Activated CD4-positive, alpha-beta T cell treated with anti-CD3 and anti-CD28 coated beads, Interleukin-2, amount 10 ng/mL, durations not matched to agents 7 days and 5 days (primary cell): ENCODE data around the gene CZIB. TPM values are rescaled to one million over a fixed set of nuclear protein-coding genes. Genes with fewer than 3 reads are reported as not detected.
"Not testable (repeated sequence)": the region's sequence is repeated elsewhere in the genome, so short reads cannot be mapped to it uniquely, and the experiment has no call there.

Experiments used
- CTCF ChIA-PET: fragments of 350-600 bp; sonication (Branson Sonifier 250); formaldehyde crosslinking; loops from one replicate; lab custom pipeline; 2021; ENCODE audit warnings: antibody characterized with exemption; lab: Charles Lee
- POLR2A ChIA-PET: fragments of 350-600 bp; sonication (Branson Sonifier 250); formaldehyde crosslinking; loops from one replicate; lab custom pipeline; 2021; ENCODE audit warnings: antibody characterized with exemption; lab: Charles Lee
- DNase-seq: peaks from one replicate; pipeline ENCODE4 v3.0.0-alpha.2; 2020
- H3K27ac Mint-ChIP-seq: one replicate; pipeline ENCODE4 v1.8.0; 2021; ENCODE audit warnings: mild to moderate bottlenecking, moderate library complexity, mixed read lengths
- H3K27me3 Mint-ChIP-seq: one replicate; pipeline ENCODE4 v1.8.0; 2021; ENCODE audit warnings: mixed read lengths
- H3K36me3 Mint-ChIP-seq: one replicate; pipeline ENCODE4 v1.8.0; 2021; ENCODE audit warnings: low read depth, mixed read lengths
- H3K4me1 Mint-ChIP-seq: one replicate; pipeline ENCODE4 v1.8.0; 2021; ENCODE audit warnings: mixed read lengths
- H3K4me3 Mint-ChIP-seq: one replicate; pipeline ENCODE4 v1.8.0; 2021; ENCODE audit warnings: mild to moderate bottlenecking, moderate library complexity, mixed read lengths
- H3K9me3 Mint-ChIP-seq: one replicate; pipeline ENCODE4 v1.8.0; 2021; ENCODE audit warnings: mixed read lengths
- total RNA-seq, 2 experiments: library from RNA; stranded (reverse); gene quantifications; one replicate each; pipeline ENCODE4 v1.2.3, GENCODE V29; 2021

CZIB gene
- total RNA-seq, 2 experiments from 2014 or later, result 51.0 to 54.0 TPM

DNA sequence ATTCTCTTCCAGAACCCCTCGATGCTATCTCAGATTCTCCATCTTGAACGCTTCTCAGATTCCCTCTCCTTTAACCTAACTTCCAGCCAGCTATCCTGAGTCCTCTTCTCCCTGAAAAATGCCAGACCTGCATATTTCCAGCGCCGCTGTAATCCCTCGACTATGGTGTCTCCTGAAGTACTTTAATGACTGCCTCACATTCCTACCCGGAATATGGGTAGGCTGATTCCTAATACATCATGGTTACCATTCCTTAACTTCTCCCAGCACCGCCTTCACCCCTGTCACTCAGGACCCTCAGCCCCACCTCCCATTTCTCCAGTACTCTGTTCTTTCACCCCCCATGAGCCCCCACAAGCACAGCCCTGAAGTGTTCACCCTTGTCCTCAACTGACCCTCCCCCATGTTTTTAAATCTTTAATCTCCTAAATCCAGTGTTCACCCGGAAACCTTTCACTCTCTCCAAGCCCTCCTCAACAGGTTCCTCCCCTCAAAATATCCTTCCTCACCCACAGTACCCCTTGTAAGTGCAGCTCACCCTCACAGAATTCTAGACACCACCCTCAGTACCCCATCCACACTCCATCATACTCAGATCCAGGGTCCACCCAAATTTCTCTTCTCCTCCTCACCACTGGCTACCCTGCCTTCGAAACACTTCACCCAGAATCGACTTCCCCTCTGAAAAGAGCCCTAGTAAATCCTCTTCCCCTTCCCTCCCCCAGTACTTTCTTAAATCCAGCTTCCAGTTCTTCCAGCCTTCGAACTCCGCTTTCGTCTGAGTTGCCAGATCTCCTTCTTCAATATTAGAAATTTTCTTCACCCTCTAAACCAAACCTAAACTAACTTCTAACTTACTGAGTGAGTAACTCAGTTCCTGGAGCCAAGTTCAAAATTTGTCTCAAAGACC is 22.9 kb downstream of the CZIB start:
- Mint-ChIP-seq H3K4me1 (peaks cover 29% of the 10 kb centered on the region), H3K36me3 (peaks cover 30% of the 10 kb centered on the region), H3K9me3 (no peaks in the 10 kb centered on the region), H3K27ac (peak overlapping the region; percentile 99), H3K4me3 (peak overlapping the region; percentile 97), H3K27me3 (no peaks in the 10 kb centered on the region)
- POLR2A ChIA-PET, result no interaction called here
- no peak for DNase-seq
- CTCF ChIA-PET, result interaction anchor here (1.1 kb wide), 1 partner anchor 9 kb away, joined by 3 read pairs; no protein-coding TSS in a partner anchor

GRCh38 chr1:53196485-53197290 is 23.7 kb downstream of the CZIB start, which contains the start of gene CPT2:
Gene CPT2, plus strand, starts transcription at chr1:53196824. Its CDS starts 120 bp downstream, at chr1:53196944.
- peaks cover 29% of the 10 kb centered on the region for H3K4me1 Mint-ChIP-seq
- ChIA-PET CTCF (interaction anchor here (1.1 kb wide), 2 partner anchors 10 to 16 kb away, joined by 3 read pairs; no protein-coding TSS in a partner anchor), POLR2A (interaction anchor here (0.6 kb wide), 2 partner anchors 217 to 848 kb away, joined by 3 read pairs; no protein-coding TSS in a partner anchor)
- peak within 1 kb of the TSS; percentile 99 for H3K27ac Mint-ChIP-seq
- no peaks in the 10 kb centered on the region for H3K9me3 Mint-ChIP-seq
- peaks cover 26% of the 10 kb centered on the region for H3K36me3 Mint-ChIP-seq
- H3K27me3 Mint-ChIP-seq, result no peaks in the 10 kb centered on the region
- peak; percentile 94 for DNase-seq
- H3K4me3 Mint-ChIP-seq, result peak within 1 kb of the TSS; percentile 97

- Mint-ChIP-seq H3K36me3 (peaks cover 20% of the 10 kb centered on the region), H3K27me3 (no peaks in the 10 kb centered on the region), H3K27ac (peak overlapping the region; percentile 91), H3K4me1 (peaks cover 29% of the 10 kb centered on the region), H3K4me3 (peak overlapping the region; percentile 97), H3K9me3 (no peaks in the 10 kb centered on the region)
- DNase-seq, result no peak
- CTCF ChIA-PET, result interaction anchor here (0.6 to 1.2 kb wide), 5 partner anchors 11 to 272 kb away, joined by 3 to 5 read pairs (median 3); no protein-coding TSS in a partner anchor
- POLR2A ChIA-PET, result interaction anchor here (0.6 kb wide), 2 partner anchors 217 to 849 kb away, joined by 3 read pairs; no protein-coding TSS in a partner anchor
These were observed 24.4 kb downstream of the CZIB start for GRCh38 chr1:53196017-53196484.

GRCh38 chr1:53195246-53196016 is 25.0 kb downstream of the CZIB start:
- POLR2A ChIA-PET, result no interaction called here

DNA sequence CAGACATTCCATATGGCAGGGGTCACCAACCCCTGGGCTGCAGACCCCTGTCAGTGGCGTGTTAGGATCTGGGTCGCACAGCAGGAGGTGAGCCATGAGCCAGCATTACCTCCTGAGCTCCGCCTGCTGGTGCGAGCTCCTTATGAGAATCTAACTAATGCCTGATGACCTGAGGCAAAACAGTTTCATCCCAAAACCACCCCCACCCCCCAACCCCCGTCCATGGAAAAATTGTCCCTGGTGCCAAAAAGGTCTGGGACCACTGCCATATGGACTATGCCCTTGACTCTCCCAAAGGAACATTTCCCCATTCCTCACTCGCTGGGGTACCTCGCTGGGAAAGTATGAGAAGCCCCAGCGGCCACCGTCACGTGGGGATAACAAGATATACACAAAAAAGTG is 30.2 kb downstream of the CZIB start:
- no peak overlapping the region for H3K27ac Mint-ChIP-seq
- peaks cover 17% of the 10 kb centered on the region for H3K27me3 Mint-ChIP-seq
- ChIA-PET CTCF (interaction anchor here (3.9 kb wide), 1 partner anchor 10 kb away, joined by 12 read pairs; no protein-coding TSS in a partner anchor), POLR2A (no interaction called here)
- no peak overlapping the region for H3K4me3 Mint-ChIP-seq
- H3K9me3 Mint-ChIP-seq, result no peaks in the 10 kb centered on the region
- DNase-seq, result no peak
- no peaks in the 10 kb centered on the region for H3K4me1 Mint-ChIP-seq
- no peaks in the 10 kb centered on the region for H3K36me3 Mint-ChIP-seq

More at GRCh38 chr1:53195246-53196016, 25.0 kb downstream of the CZIB start:
- Mint-ChIP-seq H3K4me3 (no peak overlapping the region), H3K27ac (peak overlapping the region; percentile 55), H3K36me3 (peaks cover 16% of the 10 kb centered on the region), H3K9me3 (no peaks in the 10 kb centered on the region), H3K4me1 (peaks cover 29% of the 10 kb centered on the region), H3K27me3 (no peaks in the 10 kb centered on the region)
- no peak for DNase-seq
- CTCF ChIA-PET, result interaction anchor here (0.6 to 1.2 kb wide), 7 partner anchors 12 to 1299 kb away, joined by 3 to 5 read pairs (median 3); no protein-coding TSS in a partner anchor

DNA sequence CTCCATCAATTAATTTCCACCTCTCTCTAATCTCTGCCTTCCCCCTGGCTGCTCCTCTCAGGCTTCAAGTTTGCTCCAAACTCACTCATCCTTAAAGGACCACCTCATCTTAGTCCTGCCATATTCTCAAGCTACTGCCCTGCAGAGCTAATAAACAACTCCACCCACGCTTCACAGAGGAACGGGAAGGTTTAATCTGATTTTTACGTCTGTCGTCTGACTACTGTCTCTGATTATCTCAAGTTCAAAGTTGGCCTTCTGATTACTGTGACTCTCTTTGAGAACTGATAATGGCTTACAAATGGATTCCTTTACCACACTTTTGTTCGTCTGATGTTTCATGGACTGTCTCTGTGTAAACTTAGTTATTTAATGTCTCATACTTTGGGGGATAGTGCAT is 31.4 kb downstream of the CZIB start:
- Mint-ChIP-seq H3K27ac (no peak overlapping the region), H3K27me3 (peaks cover 17% of the 10 kb centered on the region), H3K4me3 (no peak overlapping the region), H3K36me3 (no peaks in the 10 kb centered on the region), H3K4me1 (no peaks in the 10 kb centered on the region), H3K9me3 (no peaks in the 10 kb centered on the region)
- ChIA-PET CTCF (no interaction called here), POLR2A (no interaction called here)
- no peak for DNase-seq

DNA sequence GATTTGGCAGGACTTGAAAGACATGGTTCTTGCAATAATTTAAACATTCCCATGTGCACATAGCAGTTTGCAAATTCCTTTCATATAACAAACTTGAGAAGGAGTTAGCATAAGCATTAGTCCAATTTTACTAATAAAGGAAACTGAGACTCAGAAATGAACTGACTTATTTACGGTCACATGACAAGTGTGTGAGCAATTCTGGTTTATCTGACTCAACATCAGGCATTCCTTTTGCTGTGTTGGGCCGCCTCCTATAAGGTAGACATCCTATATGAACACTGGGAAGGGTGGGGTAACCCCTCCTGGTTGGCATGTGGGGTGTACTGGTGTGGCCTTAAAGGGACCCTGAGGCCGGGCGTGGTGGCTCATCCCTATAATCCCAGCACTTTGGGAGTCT is 32.3 kb downstream of the CZIB start:
- ChIA-PET POLR2A (no interaction called here), CTCF (no interaction called here)
- no peak for DNase-seq
- peaks cover 17% of the 10 kb centered on the region for H3K27me3 Mint-ChIP-seq
- no peaks in the 10 kb centered on the region for H3K4me1 Mint-ChIP-seq
- no peak overlapping the region for H3K27ac Mint-ChIP-seq
- H3K36me3 Mint-ChIP-seq, result no peaks in the 10 kb centered on the region
- H3K4me3 Mint-ChIP-seq, result no peak overlapping the region
- H3K9me3 Mint-ChIP-seq, result no peaks in the 10 kb centered on the region

DNA sequence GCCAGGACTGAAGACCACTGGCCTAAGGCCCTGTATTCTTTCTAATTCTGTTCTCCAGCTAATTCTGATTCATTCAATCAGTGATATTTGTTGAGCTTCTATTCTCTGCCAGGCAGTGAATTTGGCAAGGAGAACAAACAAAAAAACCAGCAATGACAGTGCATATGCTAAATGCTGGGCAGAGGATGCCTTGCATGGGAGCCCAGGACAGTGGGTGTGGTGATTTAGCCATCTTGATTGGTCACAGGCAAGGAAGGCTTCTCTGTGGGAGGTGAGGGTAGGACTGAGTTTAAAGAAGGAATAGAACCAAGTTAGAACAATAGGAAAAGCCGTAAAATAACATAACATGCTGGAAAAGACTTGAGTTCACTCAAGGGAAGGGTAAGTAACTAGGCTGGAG is 33.0 kb downstream of the CZIB start:
- Mint-ChIP-seq H3K27me3 (peaks cover 17% of the 10 kb centered on the region), H3K4me3 (no peak overlapping the region), H3K9me3 (no peaks in the 10 kb centered on the region), H3K4me1 (no peaks in the 10 kb centered on the region), H3K36me3 (no peaks in the 10 kb centered on the region), H3K27ac (no peak overlapping the region)
- ChIA-PET POLR2A (no interaction called here), CTCF (no interaction called here)
- DNase-seq, result no peak

DNA sequence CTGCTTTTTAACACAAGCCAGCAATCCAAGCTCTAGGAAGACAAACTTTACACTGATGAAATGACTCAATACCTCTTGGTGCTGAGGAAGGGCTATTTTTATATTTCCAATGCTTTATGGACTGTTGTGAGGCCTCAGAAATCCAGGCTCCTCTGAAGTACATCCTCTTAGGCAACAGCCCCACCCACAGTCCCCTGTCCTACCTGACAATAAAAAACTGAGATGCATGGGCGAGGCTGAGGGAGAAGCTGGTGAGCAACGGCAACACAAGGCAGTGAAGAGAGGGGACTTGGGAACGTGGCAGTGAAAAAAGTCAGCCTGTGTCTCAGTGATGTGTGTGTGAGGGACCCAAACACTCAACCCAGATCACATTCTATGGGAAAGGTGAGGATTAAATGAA is 33.9 kb downstream of the CZIB start:
- POLR2A ChIA-PET, result interaction anchor here (1.0 kb wide), 1 partner anchor 114 kb away, joined by 3 read pairs; no protein-coding TSS in a partner anchor
- H3K27me3 Mint-ChIP-seq, result peaks cover 17% of the 10 kb centered on the region
- H3K4me3 Mint-ChIP-seq, result no peak overlapping the region
- no peaks in the 10 kb centered on the region for H3K9me3 Mint-ChIP-seq
- no peak for DNase-seq
- H3K27ac Mint-ChIP-seq, result no peak overlapping the region
- H3K4me1 Mint-ChIP-seq, result no peaks in the 10 kb centered on the region
- CTCF ChIA-PET, result interaction anchor here (1.0 to 1.2 kb wide), 2 partner anchors 13 to 25 kb away, joined by 4 read pairs; no protein-coding TSS in a partner anchor
- no peaks in the 10 kb centered on the region for H3K36me3 Mint-ChIP-seq

DNA sequence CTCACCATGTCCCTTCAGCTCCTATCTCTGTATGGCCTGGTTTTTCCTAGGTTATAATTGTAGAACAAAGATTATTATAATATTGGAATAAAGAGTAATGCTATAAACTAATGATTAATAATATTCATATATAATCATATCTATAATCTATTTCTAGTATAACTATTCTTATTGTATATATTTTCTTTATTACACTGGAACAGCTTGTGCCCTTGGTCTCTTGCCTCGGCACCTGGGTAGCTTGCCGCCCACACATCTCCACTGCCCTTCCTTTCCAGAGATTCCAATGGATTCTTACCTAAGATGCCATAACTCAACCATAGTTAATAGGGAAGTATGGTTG is 34.5 kb downstream of the CZIB start:
- POLR2A ChIA-PET, result interaction anchor here (0.6 to 1.0 kb wide), 2 partner anchors 114 to 185 kb away, joined by 3 read pairs; no protein-coding TSS in a partner anchor
- not testable (repeated sequence) for H3K36me3 Mint-ChIP-seq, H3K4me3 Mint-ChIP-seq, H3K27ac Mint-ChIP-seq, H3K4me1 Mint-ChIP-seq, H3K9me3 Mint-ChIP-seq, DNase-seq
- H3K27me3 Mint-ChIP-seq, result peaks cover 17% of the 10 kb centered on the region
- CTCF ChIA-PET, result interaction anchor here (0.7 to 1.2 kb wide), 3 partner anchors 13 to 517 kb away, joined by 3 to 4 read pairs (median 4); no protein-coding TSS in a partner anchor

GRCh38 chr1:53183095-53183990 is 37.1 kb downstream of the CZIB start:
- Mint-ChIP-seq H3K27ac (no peak overlapping the region), H3K27me3 (peaks cover 13% of the 10 kb centered on the region), H3K36me3 (no peaks in the 10 kb centered on the region), H3K4me1 (no peaks in the 10 kb centered on the region), H3K9me3 (no peaks in the 10 kb centered on the region), H3K4me3 (no peak overlapping the region)
- POLR2A ChIA-PET, result no interaction called here
- CTCF ChIA-PET, result interaction anchor here (0.6 to 1.4 kb wide), 4 partner anchors 12 to 236 kb away, joined by 3 to 5 read pairs (median 4); no protein-coding TSS in a partner anchor
- no peak for DNase-seq
